ENCODE data around the gene XK.
A peak's percentile ranks its signal among the peaks of the same experiment; 100 is the strongest.
"Not testable (repeated sequence)": the region's sequence is repeated elsewhere in the genome, so short reads cannot be mapped to it uniquely, and the experiment has no call there.

XK gene

DNA sequence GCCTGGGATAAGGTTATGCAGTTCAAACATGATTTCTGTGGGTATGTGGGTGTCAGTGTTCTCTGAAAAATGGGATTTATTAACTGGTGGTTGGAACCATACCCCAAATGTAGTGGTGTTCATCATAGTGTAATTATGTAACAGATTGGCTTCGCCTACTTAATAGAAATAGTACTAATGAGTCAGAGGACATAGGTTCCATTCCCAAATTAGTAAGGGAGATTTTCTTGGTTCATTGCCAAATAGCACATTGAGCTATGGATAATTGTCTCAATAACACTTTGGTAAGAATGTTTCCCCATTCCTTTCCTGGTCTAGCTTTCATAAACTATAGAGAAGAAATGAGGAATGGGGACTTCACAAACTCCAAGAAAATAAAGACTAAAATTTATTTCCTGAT is 73.8 kb downstream of the XK start:
- TF ChIP-seq TAF1 (IDR thresholded peaks at IDR 0.05; ENCODE audit: borderline replicate concordance, low read depth, low read length) (no peak), POLR2AphosphoS5 (IDR thresholded peaks at IDR 0.05; ENCODE audit: low read depth, low read length) (no peak)
- FAIRE-seq (peak; percentile 72), DNase-seq (ENCODE audit: insufficient read length) (no peak)

DNA sequence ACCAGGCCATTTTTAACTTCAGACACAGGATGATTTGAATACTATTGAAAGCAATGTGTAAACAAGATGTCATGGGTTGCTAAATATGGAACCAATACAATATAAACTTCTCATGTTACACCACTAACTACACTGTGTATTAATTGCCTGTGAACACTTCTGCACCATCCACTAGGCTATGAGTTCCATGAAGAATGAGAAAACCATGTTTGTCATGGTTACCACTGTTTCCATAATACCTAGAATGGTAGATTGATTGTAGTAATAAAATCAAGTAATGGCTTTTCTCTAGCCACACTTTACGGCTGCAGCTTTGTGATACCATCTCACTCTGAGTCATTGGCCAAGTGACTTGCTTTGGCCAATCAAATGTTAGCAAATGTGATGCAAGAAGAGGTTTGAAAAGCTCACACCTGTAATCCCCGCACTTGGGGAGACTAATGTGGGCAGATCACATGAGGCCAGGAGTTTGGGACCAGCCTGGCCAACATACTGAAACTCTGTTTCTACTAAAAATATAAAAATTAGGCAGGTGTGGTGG is 74.4 kb downstream of the XK start:
- TF ChIP-seq POLR2AphosphoS5 (IDR thresholded peaks at IDR 0.05; ENCODE audit: low read depth, low read length) (no peak), POLR2A (IDR thresholded peaks at IDR 0.05; ENCODE audit: low read depth, low read length) (no peak), TAF1 (IDR thresholded peaks at IDR 0.05; ENCODE audit: borderline replicate concordance, low read depth, low read length) (no peak)
- FAIRE-seq: no peak
- DNase-seq (ENCODE audit: insufficient read length): no peak

DNA sequence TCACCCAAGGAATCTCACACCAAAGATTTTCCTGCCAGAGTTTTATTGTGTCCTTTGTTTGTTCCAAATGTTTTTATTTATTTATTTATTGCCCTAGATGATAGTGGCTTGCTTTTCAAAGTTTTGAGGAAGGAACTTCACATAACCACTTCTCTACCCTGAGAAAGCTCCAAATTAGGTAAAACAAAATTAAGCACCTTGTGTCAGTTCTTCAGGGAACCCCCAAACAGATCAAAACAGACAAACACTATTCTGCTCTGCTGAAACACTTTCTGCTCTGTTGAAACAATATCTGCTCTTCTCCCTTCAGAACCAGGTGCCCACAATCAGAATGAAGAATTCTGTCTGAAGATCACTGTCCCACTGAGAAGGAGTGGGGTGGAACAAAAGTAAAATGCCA is 77.8 kb downstream of the XK start:
- DNase-seq (ENCODE audit: insufficient read length) (no peak), FAIRE-seq (peak; percentile 74)
- TF ChIP-seq TAF1 (IDR thresholded peaks at IDR 0.05; ENCODE audit: borderline replicate concordance, low read depth, low read length) (no peak), POLR2A (IDR thresholded peaks at IDR 0.05; ENCODE audit: low read depth, low read length) (no peak), POLR2AphosphoS5 (IDR thresholded peaks at IDR 0.05; ENCODE audit: low read depth, low read length) (no peak)

DNA sequence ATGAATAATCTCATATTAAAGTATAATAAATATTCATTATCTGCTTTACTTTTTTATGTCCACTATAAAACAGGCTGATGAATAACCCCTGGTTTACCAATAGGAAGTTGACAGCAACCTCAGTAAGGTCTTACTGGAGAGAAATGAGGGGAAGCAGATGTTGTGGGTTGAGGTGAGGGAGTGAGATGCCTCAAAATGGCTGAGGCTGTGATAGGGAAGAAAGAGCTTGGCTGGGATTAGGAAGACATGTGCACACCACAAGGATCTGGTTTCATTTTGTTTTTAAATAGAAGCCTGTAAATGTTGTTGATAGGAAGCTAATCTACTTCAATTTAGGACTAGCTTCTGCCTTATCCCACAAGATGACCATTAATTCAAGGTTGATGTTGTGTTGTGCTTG is 79.9 kb downstream of the XK start:
- no peak for TF ChIP-seq POLR2A (IDR thresholded peaks at IDR 0.05; ENCODE audit: low read depth, low read length)
- no peak for TF ChIP-seq TAF1 (IDR thresholded peaks at IDR 0.05; ENCODE audit: borderline replicate concordance, low read depth, low read length)
- TF ChIP-seq POLR2AphosphoS5 (IDR thresholded peaks at IDR 0.05; ENCODE audit: low read depth, low read length): no peak
- DNase-seq (ENCODE audit: insufficient read length) (no peak), FAIRE-seq (peak; percentile 73)

DNA sequence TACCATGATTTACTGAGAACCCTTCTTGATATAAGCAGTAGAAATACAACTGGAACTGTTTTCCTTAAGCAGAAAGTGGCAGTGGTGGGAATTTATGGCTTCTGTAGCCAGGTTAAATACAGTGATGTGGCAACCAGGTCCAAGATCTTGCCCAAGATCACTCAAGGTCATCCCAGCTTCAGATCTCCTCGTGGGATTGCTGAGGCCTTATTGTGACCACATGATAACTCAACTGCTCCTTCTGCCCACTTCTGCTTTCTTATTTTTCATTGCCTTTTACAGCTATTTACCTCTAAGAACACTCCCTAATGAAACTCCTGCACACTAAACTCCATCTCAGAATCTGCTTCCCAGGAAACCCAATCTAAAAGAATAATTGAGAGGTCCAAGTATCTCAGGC is 81.8 kb downstream of the XK start:
- DNase-seq (ENCODE audit: insufficient read length) (no peak), FAIRE-seq (no peak)
- no peak for TF ChIP-seq POLR2A (IDR thresholded peaks at IDR 0.05; ENCODE audit: low read depth, low read length)
- no peak for TF ChIP-seq POLR2AphosphoS5 (IDR thresholded peaks at IDR 0.05; ENCODE audit: low read depth, low read length)
- no peak for TF ChIP-seq TAF1 (IDR thresholded peaks at IDR 0.05; ENCODE audit: borderline replicate concordance, low read depth, low read length)

DNA sequence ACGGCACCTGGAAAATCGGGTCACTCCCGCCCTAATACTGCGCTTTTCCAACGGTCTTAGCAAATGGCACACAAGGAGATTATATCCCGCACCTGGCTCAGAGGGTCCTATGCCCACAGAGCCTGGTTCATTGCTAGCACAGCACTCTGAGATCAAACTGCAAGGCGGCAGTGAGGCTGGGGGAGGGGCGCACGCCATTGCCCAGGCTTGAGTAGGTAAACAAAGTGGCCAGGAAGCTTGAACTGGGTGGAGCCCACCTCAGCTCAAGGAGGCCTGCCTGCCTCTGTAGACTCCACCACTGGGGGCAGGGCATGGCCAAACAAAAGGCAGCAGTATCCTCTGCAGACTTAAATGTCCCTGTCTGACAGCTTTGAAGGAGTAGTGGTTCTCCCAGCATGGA is 83.3 kb downstream of the XK start:
- not testable (repeated sequence) for DNase-seq (ENCODE audit: insufficient read length); FAIRE-seq

DNA sequence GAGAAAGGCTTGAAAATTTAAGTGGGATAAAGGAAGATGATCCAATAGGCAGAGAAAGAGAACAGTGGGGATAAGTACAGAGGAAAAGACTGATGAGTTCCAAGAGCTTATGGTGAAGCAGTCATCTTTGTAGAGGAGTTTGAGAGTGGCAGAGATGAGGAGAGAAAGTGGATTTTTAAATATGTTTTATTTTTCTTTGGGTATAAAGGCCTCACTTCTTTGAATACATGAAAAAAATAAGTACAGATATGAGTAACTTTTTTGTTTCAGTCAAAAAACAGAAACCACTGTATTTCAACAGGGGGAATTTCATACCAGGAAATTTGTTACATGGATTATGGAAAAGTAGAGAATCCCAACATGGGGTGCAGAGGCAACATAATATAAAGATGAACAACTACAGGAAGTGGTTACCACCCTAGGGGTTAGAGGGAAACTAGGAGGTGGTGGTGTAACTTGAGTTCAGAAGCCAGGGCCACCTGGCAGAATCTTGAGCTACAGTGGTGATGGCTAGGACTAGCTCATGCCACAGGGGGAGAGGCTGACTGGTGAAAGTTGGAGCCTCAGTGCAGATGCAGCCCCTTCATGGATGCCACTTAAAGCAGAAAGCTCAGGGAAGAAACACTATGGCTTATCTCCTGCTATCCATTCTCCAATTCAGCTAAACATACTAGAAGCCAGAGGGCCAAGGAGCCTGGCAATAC is 90.8 kb downstream of the XK start:
- FAIRE-seq: peak; percentile 81
- DNase-seq (ENCODE audit: insufficient read length): no peak
- TF ChIP-seq POLR2A (IDR thresholded peaks at IDR 0.05; ENCODE audit: low read depth, low read length): no peak
- TF ChIP-seq TAF1 (IDR thresholded peaks at IDR 0.05; ENCODE audit: borderline replicate concordance, low read depth, low read length): no peak
- no peak for TF ChIP-seq POLR2AphosphoS5 (IDR thresholded peaks at IDR 0.05; ENCODE audit: low read depth, low read length)

DNA sequence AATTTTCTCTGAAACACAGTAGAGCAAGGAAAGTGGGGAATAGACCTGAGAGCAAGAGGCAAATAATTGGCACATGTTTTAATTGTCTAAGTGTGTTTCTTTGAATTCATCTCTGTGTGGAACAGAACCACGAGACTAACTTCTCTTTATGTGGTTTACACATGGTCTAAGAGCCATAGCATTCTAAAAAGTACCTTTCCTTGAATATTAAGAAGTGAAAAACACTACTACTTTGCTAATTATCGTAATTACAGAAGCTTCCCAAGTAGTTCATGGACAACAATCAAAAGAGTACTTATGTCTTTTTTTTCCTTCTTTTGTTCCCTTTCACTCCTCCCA is 91.4 kb downstream of the XK start:
- DNase-seq (ENCODE audit: insufficient read length): no peak
- FAIRE-seq: no peak
- no peak for TF ChIP-seq POLR2A (IDR thresholded peaks at IDR 0.05; ENCODE audit: low read depth, low read length)
- no peak for TF ChIP-seq POLR2AphosphoS5 (IDR thresholded peaks at IDR 0.05; ENCODE audit: low read depth, low read length)
- TF ChIP-seq TAF1 (IDR thresholded peaks at IDR 0.05; ENCODE audit: borderline replicate concordance, low read depth, low read length): no peak

DNA sequence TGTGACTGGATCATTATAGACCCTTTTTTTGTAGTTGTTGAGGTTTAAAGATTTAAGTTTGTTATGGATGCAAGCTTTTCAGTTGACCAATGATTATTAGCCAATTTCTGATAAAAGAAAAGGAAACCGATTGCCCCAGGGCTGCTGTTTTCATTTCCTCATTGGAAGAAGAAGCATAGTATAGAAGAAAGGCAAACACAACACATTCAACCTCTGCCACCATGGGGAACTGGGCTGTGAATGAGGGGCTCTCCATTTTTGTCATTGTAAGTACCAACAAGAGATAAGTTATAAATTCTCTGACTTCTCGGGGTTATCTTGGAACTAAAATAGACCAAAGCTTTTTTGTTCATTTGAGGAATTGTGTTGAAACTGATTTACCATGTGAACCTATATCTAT is 94.3 kb downstream of the XK start, which contains the start of gene CYBB:
Gene CYBB (plus strand): TSS at position 203 of the 400 bp plus-strand sequence. CDS start 19 bp downstream, at position 222.
- FAIRE-seq (peak; percentile 14), DNase-seq (ENCODE audit: insufficient read length) (no peak)
- TF ChIP-seq POLR2A (IDR thresholded peaks at IDR 0.05; ENCODE audit: low read depth, low read length): peak; percentile 53
- peak; percentile 60; the same call in 1 of the 2 replicates for TF ChIP-seq POLR2AphosphoS5 (IDR thresholded peaks at IDR 0.05; ENCODE audit: low read depth, low read length)
- TF ChIP-seq TAF1 (IDR thresholded peaks at IDR 0.05; ENCODE audit: borderline replicate concordance, low read depth, low read length): peak; percentile 49; the same call in 1 of the 2 replicates

DNA sequence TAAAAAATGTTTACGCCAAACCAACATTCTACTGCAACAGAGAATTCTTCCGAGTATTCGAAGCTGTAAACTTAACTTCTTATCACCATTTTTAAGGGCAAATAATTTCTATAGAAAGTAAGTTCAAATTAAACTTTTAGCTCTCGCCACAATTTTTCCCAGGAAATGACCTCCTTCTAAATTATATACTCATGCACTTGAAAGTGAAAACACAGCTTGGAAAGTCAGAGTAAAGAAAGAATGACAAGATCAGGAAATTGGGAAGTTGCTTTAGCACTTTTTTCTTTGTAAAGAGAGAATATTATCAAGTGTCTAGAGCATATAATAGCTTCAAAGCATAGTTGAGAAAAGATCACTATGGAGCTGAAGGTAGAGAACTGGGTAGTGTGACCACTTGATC is 95.5 kb downstream of the XK start:
- no peak for TF ChIP-seq POLR2A (IDR thresholded peaks at IDR 0.05; ENCODE audit: low read depth, low read length)
- no peak for TF ChIP-seq POLR2AphosphoS5 (IDR thresholded peaks at IDR 0.05; ENCODE audit: low read depth, low read length)
- no peak for TF ChIP-seq TAF1 (IDR thresholded peaks at IDR 0.05; ENCODE audit: borderline replicate concordance, low read depth, low read length)
- FAIRE-seq (no peak), DNase-seq (ENCODE audit: insufficient read length) (no peak)

Measured in GM12892 (cell line).